PC-9 (cell line): ENCODE data around the gene PUDP. TPM values are rescaled to one million over a fixed set of nuclear protein-coding genes. Genes with fewer than 3 reads are reported as not detected.

ENCODE experiments used
- BruUV-seq: library from RNA; stranded (reverse); fragments of 400-500 nt; replicated peaks from 2 replicates; lab custom pipeline; 2021; lab: Mats Ljungman, UMichigan
- CTCF ChIA-PET: fragments of 300-600 bp; sonication (Branson Sonifier 250); formaldehyde crosslinking; loops from one replicate; lab custom pipeline; 2022; ENCODE audit warnings: antibody characterized with exemption; lab: Charles Lee
- POLR2A ChIA-PET: fragments of 300-600 bp; sonication (Branson Sonifier 250); formaldehyde crosslinking; loops from one replicate; lab custom pipeline; 2022; ENCODE audit warnings: antibody characterized with exemption; ENCODE audit not compliant: unreplicated experiment; lab: Charles Lee
- DNase-seq, 2 experiments: peaks; one replicate each; pipeline versions ENCODE4 v3.0.0 to v3.0.0-alpha.2; 2015 to 2022; ENCODE audit warnings: mixed read lengths in 1 of 2
- H2AFZ ChIP-seq: fragments of 200-600 bp; sonication (generic); 2 replicates; pipeline ENCODE4 v1.8.1; 2017; ENCODE audit warnings: antibody characterized with exemption
- H3F3A ChIP-seq: fragments of 200-600 bp; sonication (generic); 2 replicates; pipeline ENCODE4 v1.8.1; 2017; ENCODE audit warnings: antibody characterized with exemption, mild to moderate bottlenecking, low read depth; ENCODE audit not compliant: insufficient read depth
- H3K27ac ChIP-seq: fragments of 200-600 bp; sonication (generic); 2 replicates; pipeline ENCODE4 v1.6.1; 2016; ENCODE audit warnings: mixed run types
- H3K27me3 ChIP-seq: fragments of 200-600 bp; sonication (generic); 2 replicates; pipeline ENCODE4 v1.6.1; 2016; ENCODE audit warnings: low read depth, mixed run types; ENCODE audit not compliant: insufficient read depth
- H3K36me3 ChIP-seq: fragments of 200-600 bp; sonication (generic); 2 replicates; pipeline ENCODE4 v1.6.1; 2016; ENCODE audit warnings: low read depth, mixed run types
- H3K4me1 ChIP-seq: fragments of 200-600 bp; sonication (generic); replicated peaks from 2 replicates; pipeline ENCODE4 v1.6.1; 2016; ENCODE audit warnings: mixed run types; ENCODE audit not compliant: insufficient read depth
- H3K4me2 ChIP-seq: fragments of 200-600 bp; sonication (generic); 2 replicates; pipeline ENCODE4 v1.6.1; 2017; ENCODE audit warnings: mixed run types
- H3K4me3 ChIP-seq: fragments of 200-600 bp; sonication (generic); 2 replicates; pipeline ENCODE4 v1.6.1; 2016; ENCODE audit warnings: mixed run types
- H3K79me2 ChIP-seq: fragments of 200-600 bp; sonication (generic); 2 replicates; pipeline ENCODE4 v1.6.1; 2017; ENCODE audit warnings: low read depth, mixed run types
- H3K9me2 ChIP-seq: fragments of 200-600 bp; sonication (generic); 2 replicates; pipeline ENCODE4 v1.8.1; 2017; ENCODE audit warnings: mild to moderate bottlenecking; ENCODE audit not compliant: insufficient read depth
- H3K9me3 ChIP-seq: fragments of 200-600 bp; sonication (generic); 2 replicates; pipeline ENCODE4 v1.8.1; 2016; ENCODE audit warnings: low read depth; ENCODE audit not compliant: insufficient read depth
- H4K20me1 ChIP-seq: fragments of 200-600 bp; sonication (generic); 2 replicates; pipeline ENCODE4 v1.8.1; 2017; ENCODE audit not compliant: insufficient read depth
- CTCF ChIP-seq: fragments of 200-600 bp; sonication (generic); conservative IDR thresholded peaks from 2 replicates; pipeline ENCODE4 v1.6.1; 2017; ENCODE audit warnings: mixed run types, antibody characterized with exemption, mild to moderate bottlenecking, moderate library complexity
- EZH2 ChIP-seq: fragments of 200-600 bp; sonication (generic); IDR thresholded peaks from 2 replicates; pipeline ENCODE4 v1.8.0; 2017; ENCODE audit warnings: antibody characterized with exemption, low read depth
- intact Hi-C: fragments of 100-400 bp; cut with micrococcal nuclease; formaldehyde crosslinking; loops from one replicate; pipeline ENCODE4 v1.10.0; 2022; ENCODE audit not compliant: unreplicated experiment
- total RNA-seq: library from RNA; stranded (reverse); gene quantifications from 2 replicates; pipeline ENCODE4 v1.2.3, GENCODE V29; 2021

PUDP gene
- total RNA-seq, 1 experiment from 2014 or later, result 24.9 TPM

GRCh38 chrX:7145454-7145853, 2.5 kb downstream of the PUDP start:
- Histone ChIP-seq H3K79me2 (peaks cover 89% of the 10 kb centered on the region), H3K9me2 (no peaks in the 10 kb centered on the region), H3F3A (peaks cover 23% of the 10 kb centered on the region), H4K20me1 (no peaks in the 10 kb centered on the region), H3K4me2 (peak overlapping the region; percentile 83), H2AFZ (no peak overlapping the region), H3K27me3 (no peaks in the 10 kb centered on the region), H3K9me3 (no peaks in the 10 kb centered on the region), H3K4me1 (peaks cover 38% of the 10 kb centered on the region), H3K4me3 (peak overlapping the region; percentile 90; the same call in 1 of the 2 replicates), H3K36me3 (peaks cover 2% of the 10 kb centered on the region), H3K27ac (peak overlapping the region; percentile 99)
- ChIA-PET CTCF (no interaction called here), POLR2A (interaction anchor here (0.6 kb wide), 1 partner anchor 104 kb away, joined by 3 read pairs; no protein-coding TSS in a partner anchor)
- BruUV-seq, result no TSS peak
- intact Hi-C loops, result no loop called here
- DNase-seq, result peak in 1 of 2 experiments; percentile 94
- TF ChIP-seq EZH2 (no peak), CTCF (no peak)

- POLR2A ChIA-PET, result no interaction called here
- no peaks in the 10 kb centered on the region for H3K9me2 ChIP-seq
- no peak overlapping the region for H2AFZ ChIP-seq
- H3K4me3 ChIP-seq, result no peak overlapping the region
- H3K9me3 ChIP-seq, result no peaks in the 10 kb centered on the region
- no TSS peak for BruUV-seq
- H3K4me1 ChIP-seq, result peaks cover 38% of the 10 kb centered on the region
- peak overlapping the region; percentile 83; the same call in 1 of the 2 replicates for H3K4me2 ChIP-seq
- DNase-seq, result peak in 1 of 2 experiments; percentile 51
- no peaks in the 10 kb centered on the region for H4K20me1 ChIP-seq
- CTCF ChIA-PET, result no interaction called here
- TF ChIP-seq CTCF, result no peak
- TF ChIP-seq EZH2, result no peak
- H3K27ac ChIP-seq, result peak overlapping the region; percentile 99
- peaks cover 23% of the 10 kb centered on the region for H3F3A ChIP-seq
- H3K36me3 ChIP-seq, result peaks cover 3% of the 10 kb centered on the region
- H3K79me2 ChIP-seq, result peaks cover 89% of the 10 kb centered on the region
- intact Hi-C loops, result no loop called here
- no peaks in the 10 kb centered on the region for H3K27me3 ChIP-seq
These were observed 3.9 kb downstream of the PUDP start for GRCh38 chrX:7143941-7144525.

GRCh38 chrX:7143076-7143475, 4.9 kb downstream of the PUDP start:
- TF ChIP-seq EZH2 (no peak), CTCF (no peak)
- Histone ChIP-seq H4K20me1 (no peaks in the 10 kb centered on the region), H3K4me3 (no peak overlapping the region), H3K4me1 (peaks cover 38% of the 10 kb centered on the region), H3K79me2 (peaks cover 87% of the 10 kb centered on the region), H3F3A (peaks cover 23% of the 10 kb centered on the region), H3K27me3 (no peaks in the 10 kb centered on the region), H2AFZ (no peak overlapping the region), H3K27ac (no peak overlapping the region), H3K4me2 (no peak overlapping the region), H3K36me3 (peaks cover 3% of the 10 kb centered on the region), H3K9me2 (no peaks in the 10 kb centered on the region), H3K9me3 (no peaks in the 10 kb centered on the region)
- no TSS peak for BruUV-seq
- CTCF ChIA-PET, result no interaction called here
- POLR2A ChIA-PET, result no interaction called here
- intact Hi-C loops, result no loop called here
- DNase-seq, result no peak
